Parathyroid adenoma (tissue), 2 donors: ENCODE results near the gene FGGY.

ENCODE experiments used
- H2AFZ ChIP-seq: fragments of 300-600 bp; sonication (generic); one replicate; pipeline ENCODE4 v1.7.0; 2017; ENCODE audit warnings: antibody characterized with exemption, mild to moderate bottlenecking
- H3K27ac ChIP-seq: fragments of 300-600 bp; sonication (generic); one replicate; pipeline ENCODE4 v1.7.0; 2017
- H3K27me3 ChIP-seq: fragments of 300-600 bp; sonication (generic); one replicate; pipeline ENCODE4 v1.7.0; 2017; ENCODE audit warnings: low read length; ENCODE audit not compliant: control insufficient read depth, insufficient read depth
- H3K36me3 ChIP-seq: fragments of 300-600 bp; sonication (generic); one replicate; pipeline ENCODE4 v1.7.0; 2017; ENCODE audit warnings: low read length; ENCODE audit not compliant: control insufficient read depth, insufficient read depth
- H3K4me1 ChIP-seq: fragments of 300-600 bp; sonication (generic); one replicate; pipeline ENCODE4 v1.7.0; 2017; ENCODE audit warnings: control low read depth
- H3K4me2 ChIP-seq: fragments of 300-600 bp; sonication (generic); one replicate; pipeline ENCODE4 v1.7.0; 2017; ENCODE audit warnings: low read length
- H3K4me3 ChIP-seq: fragments of 300-600 bp; sonication (generic); one replicate; pipeline ENCODE4 v1.7.0; 2017; ENCODE audit warnings: low read depth, low read length
- H3K79me2 ChIP-seq: fragments of 300-600 bp; sonication (generic); one replicate; pipeline ENCODE4 v1.7.0; 2017; ENCODE audit warnings: control low read depth
- H3K9ac ChIP-seq: fragments of 300-600 bp; sonication (generic); one replicate; pipeline ENCODE4 v1.7.0; 2017; ENCODE audit warnings: mild to moderate bottlenecking
- H3K9me3 ChIP-seq: fragments of 300-600 bp; sonication (generic); one replicate; pipeline ENCODE4 v1.7.0; 2017; ENCODE audit warnings: low read length; ENCODE audit not compliant: control insufficient read depth
- CTCF ChIP-seq: fragments of 300-600 bp; sonication (generic); IDR thresholded peaks from one replicate; pipeline ENCODE4 v1.7.0; 2017; ENCODE audit warnings: antibody characterized with exemption, mild to moderate bottlenecking
- donor health status: primary hyperparathyroidism.

The FGGY gene

GRCh38 chr1:59638231-59638711 is 341.4 kb downstream of the FGGY start:
- Histone ChIP-seq H3K36me3 (no peaks in the 10 kb centered on the region), H3K9ac (no peak overlapping the region), H3K27me3 (no peaks in the 10 kb centered on the region), H2AFZ (no peak overlapping the region), H3K4me2 (no peak overlapping the region), H3K9me3 (no peaks in the 10 kb centered on the region), H3K27ac (no peak overlapping the region), H3K4me1 (no peaks in the 10 kb centered on the region), H3K79me2 (no peaks in the 10 kb centered on the region), H3K4me3 (no peak overlapping the region)
- TF ChIP-seq CTCF: no peak

GRCh38 chr1:59639266-59639665 is 342.4 kb downstream of the FGGY start:
- TF ChIP-seq CTCF: no peak
- H3K27me3 ChIP-seq: no peaks in the 10 kb centered on the region
- H3K27ac ChIP-seq: no peak overlapping the region
- H3K9ac ChIP-seq: no peak overlapping the region
- H2AFZ ChIP-seq: no peak overlapping the region
- no peak overlapping the region for H3K4me2 ChIP-seq
- H3K79me2 ChIP-seq: no peaks in the 10 kb centered on the region
- H3K36me3 ChIP-seq: no peaks in the 10 kb centered on the region
- H3K4me1 ChIP-seq: no peaks in the 10 kb centered on the region
- H3K4me3 ChIP-seq: no peak overlapping the region
- no peaks in the 10 kb centered on the region for H3K9me3 ChIP-seq

GRCh38 chr1:59640851-59641250 is 344.0 kb downstream of the FGGY start:
- H3K4me2 ChIP-seq: no peak overlapping the region
- no peaks in the 10 kb centered on the region for H3K27me3 ChIP-seq
- H3K4me1 ChIP-seq: no peaks in the 10 kb centered on the region
- H3K9me3 ChIP-seq: no peaks in the 10 kb centered on the region
- TF ChIP-seq CTCF: no peak
- no peak overlapping the region for H2AFZ ChIP-seq
- H3K27ac ChIP-seq: no peak overlapping the region
- no peaks in the 10 kb centered on the region for H3K79me2 ChIP-seq
- H3K36me3 ChIP-seq: no peaks in the 10 kb centered on the region
- H3K9ac ChIP-seq: no peak overlapping the region
- no peak overlapping the region for H3K4me3 ChIP-seq

GRCh38 chr1:59641836-59642235 is 344.9 kb downstream of the FGGY start:
- Histone ChIP-seq H3K4me3 (no peak overlapping the region), H3K27me3 (no peaks in the 10 kb centered on the region), H3K9me3 (no peaks in the 10 kb centered on the region), H2AFZ (no peak overlapping the region), H3K4me1 (no peaks in the 10 kb centered on the region), H3K4me2 (no peak overlapping the region), H3K9ac (no peak overlapping the region), H3K36me3 (no peaks in the 10 kb centered on the region), H3K27ac (no peak overlapping the region), H3K79me2 (no peaks in the 10 kb centered on the region)
- TF ChIP-seq CTCF: no peak

- H3K79me2 ChIP-seq: no peaks in the 10 kb centered on the region
- H3K9ac ChIP-seq: no peak overlapping the region
- no peaks in the 10 kb centered on the region for H3K4me1 ChIP-seq
- no peak overlapping the region for H3K4me2 ChIP-seq
- no peak overlapping the region for H2AFZ ChIP-seq
- no peaks in the 10 kb centered on the region for H3K9me3 ChIP-seq
- no peak overlapping the region for H3K4me3 ChIP-seq
- H3K27ac ChIP-seq: no peak overlapping the region
- no peaks in the 10 kb centered on the region for H3K27me3 ChIP-seq
- no peaks in the 10 kb centered on the region for H3K36me3 ChIP-seq
- TF ChIP-seq CTCF: no peak
Observed at GRCh38 chr1:59643526-59643925, 346.6 kb downstream of the FGGY start.
